HepG2 (cell line): ENCODE data around the gene RHOBTB3. TPM values are rescaled to one million over a fixed set of nuclear protein-coding genes. Genes with fewer than 3 reads are reported as not detected.

Experiments used
- ATAC-seq: fragments of 200-7000 bp; cut with Tn5 transposase; 3 replicates; pipeline ENCODE4 v1.9.1; 2020; ENCODE audit warnings: mild to moderate bottlenecking, moderate library complexity
- BruUV-seq: library from RNA; stranded (reverse); fragments of 400-500 nt; replicated peaks from 2 replicates; lab custom pipeline; 2021; lab: Mats Ljungman, UMichigan
- CTCF ChIA-PET: fragments of 300-600 bp; formaldehyde crosslinking; extraction: SDS; loops from one replicate; lab custom pipeline; 2021; ENCODE audit warnings: low total read pairs, inconsistent platforms, low intra/inter-chr PET ratio; lab: Yijun Ruan, JAX
- POLR2A ChIA-PET: fragments of 350-600 bp; sonication (Branson Sonifier 250); formaldehyde crosslinking; loops from one replicate; lab custom pipeline; 2020; ENCODE audit warnings: antibody characterized with exemption, inconsistent platforms; lab: Yijun Ruan, JAX
- DNase-seq: peaks from one replicate; pipeline ENCODE4 v3.0.0-alpha.2; 2015; ENCODE audit warnings: low spot score
- FAIRE-seq: peaks from 3 replicates; lab custom pipeline; 2011; peaks lifted over from hg19 to GRCh38; lab: Jason Lieb, UNC
- H2AFZ ChIP-seq: one replicate; pipeline ENCODE4 v1.6.1; 2011; ENCODE audit warnings: low read length, inconsistent platforms
- H3K27ac ChIP-seq: fragments of 300-600 bp; 3 replicates; pipeline ENCODE4 v1.8.0; 2011; ENCODE audit warnings: mixed run types, mild to moderate bottlenecking, mixed read lengths, low read length, inconsistent platforms; ENCODE audit not compliant: insufficient read depth; ENCODE audit errors: extremely low read length
- H3K27me3 ChIP-seq, 2 experiments: fragments of 200-600 bp in 1 of 2; 2 replicates in 1 of 2; 3 replicates in 1 of 2; pipeline versions ENCODE4 v1.6.0 to v1.8.0; 2011; ENCODE audit warnings: low read length in 2 of 2, mild to moderate bottlenecking in 2 of 2, moderate library complexity in 2 of 2, inconsistent platforms in 1 of 2; ENCODE audit not compliant: insufficient read depth in 2 of 2, control insufficient read depth in 1 of 2
- H3K36me3 ChIP-seq, 2 experiments: fragments of 200-600 bp in 1 of 2; replicated peaks in 1 of 2; 2 replicates in 1 of 2; 3 replicates in 1 of 2; pipeline versions ENCODE4 v1.5.1 to v1.8.0; 2011; ENCODE audit warnings: low read length in 2 of 2, inconsistent platforms in 1 of 2; ENCODE audit not compliant: insufficient read depth in 2 of 2, control insufficient read depth in 1 of 2
- H3K4me1 ChIP-seq: 2 replicates; pipeline ENCODE4 v1.5.1; 2012; ENCODE audit warnings: low read length, inconsistent platforms; ENCODE audit not compliant: insufficient read depth
- H3K4me2 ChIP-seq: 2 replicates; pipeline ENCODE4 v1.6.0; 2011; ENCODE audit warnings: low read depth, low read length, inconsistent platforms
- H3K4me3 ChIP-seq, 3 experiments: fragments of 200-600 bp in 1 of 3; sonication (generic), shearing (Covaris generic) in 1 of 3; replicated peaks in 1 of 3; 2 replicates each; pipeline ENCODE4 v1.5.1; 2011 to 2016; ENCODE audit warnings: low read length in 3 of 3, inconsistent platforms in 2 of 3, low read depth in 2 of 3, mild to moderate bottlenecking in 2 of 3, control low read depth in 1 of 3, mixed read lengths in 1 of 3; ENCODE audit not compliant: insufficient read depth in 1 of 3
- H3K79me2 ChIP-seq: one replicate; pipeline ENCODE4 v1.6.1; 2011; ENCODE audit warnings: low read length, inconsistent platforms; ENCODE audit not compliant: insufficient read depth
- H3K9ac ChIP-seq: 2 replicates; pipeline ENCODE4 v1.6.0; 2011; ENCODE audit warnings: mild to moderate bottlenecking, low read depth, low read length, inconsistent platforms; ENCODE audit not compliant: insufficient read depth
- H3K9me3 ChIP-seq: 2 replicates; pipeline ENCODE4 v1.5.1; 2012; ENCODE audit warnings: mild to moderate bottlenecking, low read length
- H4K20me1 ChIP-seq: 2 replicates; pipeline ENCODE4 v1.6.0; 2011; ENCODE audit warnings: inconsistent platforms, mild to moderate bottlenecking, low read length, moderate library complexity; ENCODE audit not compliant: insufficient read depth
- ATF6 ChIP-seq: sonication (generic); formaldehyde crosslinking; conservative IDR thresholded peaks from 2 replicates; pipeline ENCODE4 v1.4.0; 2020; ENCODE audit warnings: missing genetic modification reagents
- CHD2 ChIP-seq: IDR thresholded peaks from 2 replicates; pipeline ENCODE4 v1.6.1; 2011; ENCODE audit warnings: low read depth, low read length, improper control_type of control experiment
- FOXC1 ChIP-seq: sonication (generic); formaldehyde crosslinking; IDR thresholded peaks from 2 replicates; pipeline ENCODE4 v1.8.0; 2022; ENCODE audit warnings: mild to moderate bottlenecking, missing genetic modification reagents, borderline replicate concordance
- HNRNPUL1 ChIP-seq: fragments of 200-400 bp; formaldehyde crosslinking; IDR thresholded peaks from 2 replicates; pipeline ENCODE4 v1.6.1; 2017; ENCODE audit warnings: low read depth, mild to moderate bottlenecking, low read length, moderate library complexity
- RBM22 ChIP-seq: fragments of 200-400 bp; formaldehyde crosslinking; optimal IDR thresholded peaks from 2 replicates; pipeline ENCODE3; 2017; ENCODE audit warnings: mild to moderate bottlenecking, low read length, moderate library complexity
- ZNF687 ChIP-seq: sonication (generic); formaldehyde crosslinking; IDR thresholded peaks from 2 replicates; pipeline ENCODE4 v1.5.1; 2020; ENCODE audit warnings: mild to moderate bottlenecking, missing genetic modification reagents, moderate library complexity
- ZNF775 ChIP-seq: sonication (generic); formaldehyde crosslinking; IDR thresholded peaks from 2 replicates; pipeline ENCODE4 v1.4.0; 2020; ENCODE audit warnings: missing genetic modification reagents, mild to moderate bottlenecking, moderate library complexity, borderline replicate concordance
- WGBS: methylation state at CpG from one replicate; pipeline ENCODE4 v1.1.6; 2017; ENCODE audit warnings: low lambda C conversion rate; 5-methylcytosine and 5-hydroxymethylcytosine counted together
- in situ Hi-C: cut with HindIII; loops from 2 replicates; pipeline ENCODE4 v1.10.0; 2017; ENCODE audit warnings: low pct_unique_long_range_greater_than_20kb; ENCODE audit not compliant: extremely low pct_ligation_motif_present
- intact Hi-C: fragments of 100-400 bp; cut with micrococcal nuclease; formaldehyde crosslinking; loops from one replicate; pipeline ENCODE4 v1.10.0; 2022; ENCODE audit not compliant: unreplicated experiment
- polyA plus RNA-seq, 8 experiments: library from polyadenylated mRNA; depleted of rRNA in 3 of 8; stranded (reverse) in 7 of 8; unstranded in 1 of 8; fragments of >200 nt; fragmentation: Illumina TruSeq in 4 of 8; extraction: Trizol in 4 of 8; gene quantifications; 2 replicates each; pipeline versions ENCODE4 v1.2.1 to v1.2.3, GENCODE V29; 2011 to 2016; ENCODE audit warnings: low read depth in 4 of 8, missing spikeins in 1 of 8, mixed read lengths in 1 of 8; ENCODE audit not compliant: insufficient read depth in 1 of 8
- total RNA-seq, 5 experiments: library from RNA; depleted of rRNA; stranded (reverse); fragments of >200 nt; fragmentation: Illumina TruSeq; extraction: Trizol; gene quantifications; 2 replicates each; pipeline ENCODE4 v1.2.3, GENCODE V29; 2016; ENCODE audit warnings: low read depth in 1 of 5
- TF ChIP-seq, protein P1 (sequence below): sonication (generic); formaldehyde crosslinking; IDR thresholded peaks from 2 replicates; pipeline ENCODE4 v1.4.0; 2020; ENCODE audit warnings: missing genetic modification reagents

The RHOBTB3 gene
- total and polyA plus RNA-seq, 2 of the 13 experiments (the other 11 are each of a cell fraction or from before 2014, with no cell fraction given) = 31.6 to 35.4 TPM

GRCh38 chr5:95721582-95722295 lies 9.4 kb upstream of the RHOBTB3 start:
- Histone ChIP-seq H3K4me3 (no peak overlapping the region), H2AFZ (no peak overlapping the region), H3K4me2 (no peak overlapping the region), H3K36me3 (no peaks in the 10 kb centered on the region), H3K27ac (no peak overlapping the region), H3K4me1 (peaks cover under 1% of the 10 kb centered on the region; the same call in 1 of the 2 replicates), H3K27me3 (peaks cover 0 to 10% of the 10 kb centered on the region in 2 experiments; a peak in 3 of 5 replicates), H4K20me1 (no peaks in the 10 kb centered on the region), H3K9me3 (no peaks in the 10 kb centered on the region), H3K9ac (no peak overlapping the region), H3K79me2 (no peaks in the 10 kb centered on the region)
- 3% methylated on average over 1 of the region's 1 CpG for WGBS
- TF ChIP-seq HNRNPUL1 = no peak
- no peak for TF ChIP-seq CHD2
- TF ChIP-seq RBM22 = no peak
- TF ChIP-seq FOXC1 (CRISPR knock-in tag) = no peak
- TF ChIP-seq, protein P1, sequence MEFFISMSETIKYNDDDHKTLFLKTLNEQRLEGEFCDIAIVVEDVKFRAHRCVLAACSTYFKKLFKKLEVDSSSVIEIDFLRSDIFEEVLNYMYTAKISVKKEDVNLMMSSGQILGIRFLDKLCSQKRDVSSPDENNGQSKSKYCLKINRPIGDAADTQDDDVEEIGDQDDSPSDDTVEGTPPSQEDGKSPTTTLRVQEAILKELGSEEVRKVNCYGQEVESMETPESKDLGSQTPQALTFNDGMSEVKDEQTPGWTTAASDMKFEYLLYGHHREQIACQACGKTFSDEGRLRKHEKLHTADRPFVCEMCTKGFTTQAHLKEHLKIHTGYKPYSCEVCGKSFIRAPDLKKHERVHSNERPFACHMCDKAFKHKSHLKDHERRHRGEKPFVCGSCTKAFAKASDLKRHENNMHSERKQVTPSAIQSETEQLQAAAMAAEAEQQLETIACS (CRISPR knock-in tag) = no peak
- TF ChIP-seq ZNF687 (CRISPR knock-in tag) = no peak
- no peak for TF ChIP-seq ZNF775 (CRISPR knock-in tag)
- no peak for TF ChIP-seq ATF6 (CRISPR knock-in tag)
- intact Hi-C loops = no loop called here
- ATAC-seq (no peak), FAIRE-seq (no peak), DNase-seq (no peak)
- in situ Hi-C loops = no loop called here
- no TSS peak for BruUV-seq
- CTCF ChIA-PET = no interaction called here
- POLR2A ChIA-PET = no interaction called here
